ES-I3 (cell line): ENCODE data around the gene OCRL.
"Not testable (repeated sequence)": the region's sequence is repeated elsewhere in the genome, so short reads cannot be mapped to it uniquely, and the experiment has no call there.

ENCODE experiments used
- H3K36me3 ChIP-seq: 2 replicates; pipeline ENCODE4 v1.6.1; 2013; ENCODE audit warnings: mild to moderate bottlenecking, low read length, control low read depth, moderate library complexity; ENCODE audit not compliant: insufficient read depth
- H3K4me1 ChIP-seq: 2 replicates; pipeline ENCODE4 v1.6.1; 2013; ENCODE audit warnings: mild to moderate bottlenecking, control low read depth, low read length; ENCODE audit not compliant: insufficient read depth
- H3K9ac ChIP-seq: 2 replicates; pipeline ENCODE4 v1.6.1; 2013; ENCODE audit warnings: low read depth, mild to moderate bottlenecking, low read length, moderate library complexity
- H3K9me3 ChIP-seq: 2 replicates; pipeline ENCODE4 v1.6.1; 2013; ENCODE audit warnings: mild to moderate bottlenecking, low read length, moderate library complexity; ENCODE audit not compliant: control insufficient read depth, insufficient read depth

Gene OCRL

DNA sequence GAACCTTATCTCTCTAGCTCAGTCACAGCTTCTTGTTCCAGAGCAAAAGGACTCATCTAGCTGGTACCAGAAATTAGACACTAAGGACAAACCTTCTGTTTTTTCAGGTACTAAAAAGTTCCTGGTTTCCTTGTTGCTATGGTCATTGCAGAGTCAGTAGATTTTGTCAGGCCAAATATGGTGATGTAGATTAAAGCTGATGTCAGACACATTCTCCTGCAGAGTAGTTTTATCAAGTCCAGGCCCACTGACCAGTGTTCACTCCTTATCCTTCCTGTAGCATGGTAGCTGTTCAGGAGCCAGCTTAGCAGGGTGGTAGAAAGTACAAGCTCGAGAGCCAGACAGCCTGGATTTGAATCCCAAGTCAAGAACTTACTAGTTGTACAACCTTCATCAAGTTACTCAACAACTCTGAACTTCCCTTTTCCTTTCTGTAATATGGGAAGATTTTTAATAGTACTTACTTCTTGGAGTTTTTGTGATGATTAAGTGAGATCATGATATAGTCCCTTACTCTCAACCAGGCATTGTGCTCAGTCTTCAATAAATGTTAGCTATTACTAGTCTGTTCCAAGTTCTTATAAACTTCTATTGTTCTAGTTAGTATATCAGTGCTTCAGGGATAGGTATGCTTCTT lies 17.9 kb downstream of the OCRL start:
- peaks cover 31% of the 10 kb centered on the region for H3K36me3 ChIP-seq
- H3K9ac ChIP-seq = no peak overlapping the region
- no peaks in the 10 kb centered on the region for H3K9me3 ChIP-seq
- no peaks in the 10 kb centered on the region for H3K4me1 ChIP-seq

DNA sequence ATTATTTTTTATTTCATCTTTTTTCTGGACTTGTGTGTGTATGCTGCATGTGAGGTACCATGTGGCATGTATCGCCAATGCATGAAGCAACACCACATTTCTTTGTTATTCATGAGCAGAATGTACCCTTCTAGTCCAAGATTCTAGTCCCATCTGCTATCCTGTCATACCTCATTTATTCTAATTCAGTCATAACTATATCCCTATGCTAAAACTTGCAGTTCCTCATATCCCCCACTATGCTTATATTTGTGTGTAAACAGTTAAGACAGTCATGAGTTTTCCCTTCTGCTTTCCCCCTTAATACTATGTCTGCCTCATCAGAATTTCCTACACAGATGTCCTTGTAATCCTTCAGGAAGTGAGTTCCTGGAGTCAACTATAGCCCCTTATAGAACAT lies 19.7 kb downstream of the OCRL start:
- Histone ChIP-seq H3K4me1 (no peaks in the 10 kb centered on the region), H3K36me3 (peaks cover 31% of the 10 kb centered on the region), H3K9me3 (no peaks in the 10 kb centered on the region), H3K9ac (no peak overlapping the region)

DNA sequence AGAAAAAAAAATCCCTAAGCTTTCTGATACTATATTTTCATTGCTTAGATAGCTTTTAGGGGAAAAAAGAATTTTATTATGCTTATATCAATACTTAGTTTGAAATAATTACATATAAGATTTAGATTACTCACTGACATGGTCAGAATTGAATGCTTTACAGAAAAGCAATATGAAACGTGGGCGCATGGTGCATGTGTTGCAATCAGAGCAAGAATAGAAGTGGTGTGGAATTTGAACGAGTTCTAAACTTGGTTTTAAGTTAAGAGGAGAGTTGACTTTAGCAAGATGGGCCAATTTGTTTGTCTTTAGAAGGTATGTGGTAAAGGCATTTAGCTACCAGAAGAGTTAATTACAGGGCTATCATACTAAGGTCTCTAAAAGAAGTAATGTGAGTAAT lies 21.4 kb downstream of the OCRL start:
- Histone ChIP-seq H3K36me3 (peaks cover 31% of the 10 kb centered on the region), H3K9me3 (no peaks in the 10 kb centered on the region), H3K9ac (no peak overlapping the region), H3K4me1 (peaks cover 11% of the 10 kb centered on the region; the same call in 1 of the 2 replicates)

DNA sequence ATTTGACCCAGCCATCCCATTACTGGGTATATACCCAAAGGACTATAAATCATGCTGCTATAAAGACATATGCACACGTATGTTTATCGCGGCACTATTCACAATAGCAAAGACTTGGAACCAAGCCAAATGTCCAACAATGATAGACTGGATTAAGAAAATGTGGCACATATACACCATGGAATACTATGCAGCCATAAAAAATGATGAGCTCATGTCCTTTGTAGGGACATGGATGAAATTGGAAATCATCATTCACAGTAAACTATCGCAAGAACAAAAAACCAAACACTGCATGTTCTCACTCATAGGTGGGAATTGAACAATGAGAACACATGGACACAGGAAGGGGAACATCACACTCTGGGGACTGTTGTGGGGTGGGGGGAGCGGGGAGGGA lies 24.3 kb downstream of the OCRL start:
- not testable (repeated sequence) for H3K9ac ChIP-seq, H3K9me3 ChIP-seq
- peaks cover 12% of the 10 kb centered on the region; the same call in 1 of the 2 replicates for H3K4me1 ChIP-seq
- H3K36me3 ChIP-seq = peaks cover 14% of the 10 kb centered on the region

DNA sequence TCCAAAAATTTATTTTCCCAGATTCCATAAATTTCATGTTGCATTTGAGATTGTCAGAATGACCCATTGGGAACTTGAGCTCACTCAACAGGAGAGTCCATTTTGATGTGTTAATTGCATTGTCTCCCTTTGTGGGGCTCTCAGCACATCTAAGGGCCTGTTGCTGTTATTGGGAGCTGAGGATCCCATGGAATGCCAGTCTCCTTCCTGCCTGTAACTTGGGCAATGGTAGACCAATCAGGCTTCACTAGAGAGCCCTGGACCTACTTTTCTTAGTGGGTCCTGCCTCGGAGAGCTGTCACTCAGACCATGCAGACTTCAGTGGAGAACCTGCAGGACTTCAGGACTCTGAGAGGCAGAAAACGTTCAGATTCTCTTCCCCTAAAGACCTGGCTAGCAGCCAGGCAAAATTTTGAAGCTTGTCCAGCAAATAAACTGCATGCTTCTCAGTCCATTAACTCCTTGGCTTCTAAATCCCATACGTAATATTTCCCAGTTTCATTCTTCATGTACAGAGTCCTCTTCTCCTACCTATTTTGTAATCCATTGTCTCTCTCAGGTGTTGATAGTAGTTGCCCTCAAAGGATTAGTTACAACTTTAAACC lies 25.1 kb downstream of the OCRL start:
- peaks cover 12% of the 10 kb centered on the region; the same call in 1 of the 2 replicates for H3K4me1 ChIP-seq
- peaks cover 12% of the 10 kb centered on the region for H3K36me3 ChIP-seq
- H3K9me3 ChIP-seq = no peaks in the 10 kb centered on the region
- H3K9ac ChIP-seq = no peak overlapping the region

DNA sequence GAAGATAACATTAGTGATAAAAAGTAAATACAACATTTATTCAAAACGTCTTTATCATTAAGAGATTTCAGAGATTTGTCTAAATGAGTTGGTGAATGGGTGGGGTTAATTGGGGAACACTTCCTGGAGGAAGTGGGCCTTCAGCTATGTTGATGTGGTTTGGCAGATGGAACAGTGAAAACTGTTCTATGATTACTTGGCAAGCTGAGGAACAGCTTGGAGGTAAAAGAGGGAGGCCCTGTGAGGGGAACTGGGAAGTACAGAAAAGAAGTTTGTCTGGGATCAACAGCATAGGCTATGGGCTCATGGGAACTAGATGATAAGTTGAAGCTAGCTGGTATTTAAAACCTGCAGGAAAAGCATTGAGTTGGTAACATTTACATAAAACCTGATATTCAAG lies 26.0 kb downstream of the OCRL start:
- H3K9ac ChIP-seq = no peak overlapping the region
- peaks cover 12% of the 10 kb centered on the region for H3K36me3 ChIP-seq
- peaks cover 12% of the 10 kb centered on the region; the same call in 1 of the 2 replicates for H3K4me1 ChIP-seq
- no peaks in the 10 kb centered on the region for H3K9me3 ChIP-seq

DNA sequence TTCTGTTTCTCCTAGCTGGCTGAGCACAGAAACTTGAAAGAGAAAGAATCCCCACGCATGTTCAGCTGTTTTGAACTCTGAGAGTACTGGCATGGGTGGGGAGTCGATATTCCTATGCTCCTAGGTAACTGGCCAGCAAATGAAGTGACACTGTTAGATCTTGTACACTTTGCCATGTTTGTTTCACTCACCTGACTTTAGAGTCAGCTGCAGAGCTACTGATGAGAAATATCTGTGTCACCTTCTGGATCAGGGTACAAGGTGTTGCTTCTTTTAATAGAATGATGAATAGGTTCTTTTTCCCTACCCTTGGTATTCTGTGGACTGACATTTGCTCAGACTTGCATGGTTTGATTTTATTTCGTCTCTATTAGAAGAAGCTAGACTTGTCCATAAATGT lies 28.3 kb downstream of the OCRL start:
- H3K36me3 ChIP-seq = peaks cover 6% of the 10 kb centered on the region
- H3K9me3 ChIP-seq = no peaks in the 10 kb centered on the region
- peaks cover 12% of the 10 kb centered on the region; the same call in 1 of the 2 replicates for H3K4me1 ChIP-seq
- H3K9ac ChIP-seq = no peak overlapping the region

DNA sequence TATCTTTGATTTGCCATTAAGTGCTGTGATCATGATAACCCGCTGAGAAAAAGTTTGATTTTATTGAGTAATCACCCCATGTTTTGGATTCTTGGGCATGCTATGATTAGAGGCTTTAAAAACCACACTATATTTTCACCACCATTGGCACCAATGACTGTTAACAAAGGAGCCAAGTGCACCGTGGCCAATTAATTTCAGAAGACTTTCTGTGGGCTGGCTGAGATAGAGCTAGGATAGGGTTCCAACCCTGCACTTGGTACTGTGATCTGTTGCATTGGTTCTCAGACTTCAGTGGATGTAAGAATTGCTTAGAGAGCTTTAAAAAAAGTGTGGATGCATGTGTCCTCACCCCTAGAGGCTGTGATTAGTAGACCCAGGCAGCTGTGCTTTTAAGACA lies 32.4 kb downstream of the OCRL start:
- Histone ChIP-seq H3K36me3 (peaks cover 11% of the 10 kb centered on the region), H3K9ac (no peak overlapping the region), H3K9me3 (no peaks in the 10 kb centered on the region), H3K4me1 (no peaks in the 10 kb centered on the region)

DNA sequence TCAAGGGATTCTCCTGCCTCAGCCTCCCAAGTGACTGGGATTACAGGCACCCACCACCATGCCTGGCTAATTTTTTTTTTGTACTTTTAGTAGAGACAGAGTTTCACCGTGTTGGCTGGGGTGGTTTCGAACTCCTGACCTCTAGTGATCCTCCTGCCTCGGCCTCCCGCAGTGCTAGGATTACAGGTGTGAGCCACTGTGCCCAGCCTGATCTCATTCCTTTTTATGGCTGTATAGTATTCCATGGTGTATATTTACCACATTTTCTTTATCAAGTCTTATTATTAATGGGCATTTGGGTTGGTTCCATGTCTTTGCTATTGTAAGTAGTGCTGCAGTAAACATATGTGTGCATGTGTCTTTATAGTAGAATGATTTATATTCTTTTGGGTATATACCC lies 33.6 kb downstream of the OCRL start:
- not testable (repeated sequence) for H3K9ac ChIP-seq, H3K9me3 ChIP-seq, H3K4me1 ChIP-seq
- peaks cover 10% of the 10 kb centered on the region for H3K36me3 ChIP-seq

DNA sequence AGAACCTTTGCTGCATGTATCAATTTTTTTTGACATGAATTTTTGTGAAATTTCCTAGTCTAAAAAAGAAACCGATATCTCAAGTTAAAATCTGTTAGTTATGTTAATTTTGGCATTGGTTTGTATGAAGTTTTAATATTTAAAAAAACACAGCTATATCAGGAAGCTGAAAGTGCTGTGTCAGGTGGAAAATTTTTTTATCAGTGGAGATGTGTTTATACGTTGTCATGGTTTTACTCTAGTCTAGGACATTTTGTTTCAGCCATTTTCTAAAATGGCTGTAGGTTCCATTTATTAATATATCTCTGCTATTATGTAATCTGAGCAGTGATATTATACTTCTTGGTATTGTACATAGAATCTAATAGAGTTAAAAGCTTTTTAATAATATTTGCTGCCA lies 34.2 kb downstream of the OCRL start:
- no peak overlapping the region for H3K9ac ChIP-seq
- H3K4me1 ChIP-seq = no peaks in the 10 kb centered on the region
- H3K9me3 ChIP-seq = no peaks in the 10 kb centered on the region
- peaks cover 10% of the 10 kb centered on the region for H3K36me3 ChIP-seq

DNA sequence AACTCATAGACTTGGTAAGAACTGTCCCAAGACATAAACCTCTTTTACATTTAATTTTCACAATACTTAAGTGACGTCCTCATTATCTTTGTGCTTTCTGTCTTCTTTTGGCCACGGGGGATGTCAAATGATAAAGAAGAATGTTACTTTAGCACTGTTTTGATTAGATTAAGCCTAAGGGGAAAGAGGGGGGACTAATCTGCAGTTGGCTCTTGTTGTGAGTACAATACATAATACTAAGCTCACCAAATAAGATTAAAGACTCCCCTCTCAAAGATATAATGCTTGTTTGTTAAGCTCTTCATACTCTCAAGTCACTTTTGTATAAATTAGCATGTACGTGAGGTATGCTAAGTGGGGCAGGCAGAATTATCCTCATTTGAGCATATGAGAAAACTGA lies 36.5 kb downstream of the OCRL start:
- no peak overlapping the region for H3K9ac ChIP-seq
- peaks cover 10% of the 10 kb centered on the region for H3K36me3 ChIP-seq
- no peaks in the 10 kb centered on the region for H3K4me1 ChIP-seq
- no peaks in the 10 kb centered on the region for H3K9me3 ChIP-seq

DNA sequence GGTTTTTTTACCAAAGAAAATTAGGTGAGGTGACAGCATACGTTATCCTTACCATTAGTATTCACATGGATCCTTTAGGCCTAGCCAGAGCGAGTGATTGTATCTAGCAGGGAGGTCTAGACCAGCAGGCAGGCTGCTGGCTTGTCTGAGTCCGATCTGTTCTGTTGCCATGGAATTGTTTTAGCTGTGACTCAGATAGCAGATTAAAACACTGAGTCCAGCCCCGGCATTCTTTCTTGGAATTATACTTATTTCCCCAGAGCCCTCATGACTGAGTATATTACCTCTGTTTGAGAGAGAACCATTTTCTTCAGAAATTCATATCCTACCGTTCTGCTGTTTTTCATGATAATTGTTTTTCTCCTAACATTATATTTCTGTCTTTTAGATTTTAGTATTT lies 37.4 kb downstream of the OCRL start:
- peaks cover 7% of the 10 kb centered on the region for H3K36me3 ChIP-seq
- no peak overlapping the region for H3K9ac ChIP-seq
- no peaks in the 10 kb centered on the region for H3K9me3 ChIP-seq
- no peaks in the 10 kb centered on the region for H3K4me1 ChIP-seq

DNA sequence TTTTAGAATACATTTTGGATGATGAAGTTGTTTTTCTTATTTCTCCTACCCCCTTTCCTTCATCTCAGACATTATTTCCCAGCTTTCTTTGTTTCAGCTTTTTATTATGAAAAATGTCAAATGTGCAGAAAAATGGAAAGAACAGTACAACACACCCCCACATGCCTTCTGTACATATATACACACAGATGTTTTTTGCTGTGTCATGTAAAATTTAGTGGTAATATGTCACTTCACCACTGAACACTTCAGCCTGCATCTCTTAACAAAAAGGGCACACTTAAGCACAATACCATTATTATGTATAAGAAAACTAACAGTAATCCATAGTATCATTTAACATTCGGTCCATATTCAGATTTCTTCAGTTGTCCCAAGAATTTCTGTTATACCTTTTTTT lies 37.8 kb downstream of the OCRL start:
- Histone ChIP-seq H3K4me1 (no peaks in the 10 kb centered on the region), H3K9me3 (no peaks in the 10 kb centered on the region), H3K9ac (no peak overlapping the region), H3K36me3 (peaks cover 7% of the 10 kb centered on the region)

DNA sequence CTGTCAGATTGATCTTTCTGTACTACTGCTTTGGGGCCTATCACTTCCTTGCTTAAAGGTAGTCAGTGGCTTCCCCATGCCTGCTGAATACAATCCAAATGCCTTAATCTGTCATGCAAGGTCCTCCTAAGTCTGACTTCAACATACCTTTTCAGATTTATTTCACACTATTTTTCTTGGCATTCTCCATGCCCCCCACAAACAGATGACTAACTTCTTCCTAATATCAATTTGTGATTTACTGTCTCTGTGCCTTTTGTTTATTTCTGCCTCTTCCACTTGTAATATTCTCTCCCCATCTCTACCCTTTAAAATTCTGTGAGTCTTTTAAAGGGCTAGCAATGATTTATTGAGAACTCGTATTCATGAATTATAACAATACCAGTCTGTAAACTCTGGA lies 41.8 kb downstream of the OCRL start:
- H3K36me3 ChIP-seq = peaks cover 8% of the 10 kb centered on the region

DNA sequence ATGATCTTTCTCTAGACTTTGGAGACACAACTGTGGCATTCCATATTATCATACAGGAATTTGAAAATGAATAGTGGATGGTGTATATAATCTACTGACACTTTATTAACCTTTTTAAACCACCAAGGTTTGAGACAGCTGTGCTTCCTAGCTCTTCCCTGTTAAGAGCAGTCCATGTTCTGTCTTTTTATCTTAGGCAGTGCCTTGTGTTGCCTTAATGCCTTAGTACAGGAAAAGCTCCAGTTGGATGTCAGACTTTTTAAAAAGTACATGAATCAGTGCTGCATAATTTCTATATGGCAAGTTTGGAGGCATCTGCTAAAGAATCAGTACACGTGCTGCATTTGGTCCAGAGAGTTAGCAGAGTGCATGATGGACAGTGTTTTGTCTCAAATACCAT lies 45.1 kb downstream of the OCRL start:
- Histone ChIP-seq H3K36me3 (peaks cover 26% of the 10 kb centered on the region), H3K9me3 (no peaks in the 10 kb centered on the region), H3K4me1 (no peaks in the 10 kb centered on the region), H3K9ac (no peak overlapping the region)

More for the DNA sequence above, 41.8 kb downstream of the OCRL start:
- no peaks in the 10 kb centered on the region for H3K9me3 ChIP-seq
- H3K9ac ChIP-seq = no peak overlapping the region
- H3K4me1 ChIP-seq = no peaks in the 10 kb centered on the region
